ENCODE results near the gene KRT9.

The KRT9 gene

DNA sequence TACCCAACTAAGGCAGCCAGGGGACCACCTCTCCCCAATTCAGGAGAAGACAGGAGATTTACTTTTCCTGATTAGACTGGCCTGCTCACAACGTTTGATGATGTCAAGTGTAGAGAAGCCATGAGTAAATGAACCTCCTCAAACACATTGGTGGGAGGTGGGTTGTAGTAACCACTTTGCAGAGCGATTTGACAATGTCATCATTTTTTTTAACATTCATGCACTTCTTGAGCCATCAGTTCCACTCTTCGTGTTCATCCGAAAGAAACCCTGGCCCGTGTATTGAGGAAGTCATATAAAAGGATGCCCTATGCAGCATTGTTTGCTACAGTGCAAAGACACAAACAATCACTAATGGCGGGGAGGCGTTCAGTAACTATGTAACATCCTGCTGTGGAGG is 38.2 kb downstream of the KRT9 start:
- H3K9ac ChIP-seq (ENCODE audit: low read length) = no peak overlapping the region
- peaks cover 61% of the 10 kb centered on the region for H3K4me1 ChIP-seq (ENCODE audit: control insufficient read depth, insufficient read depth, low read length)
- no peaks in the 10 kb centered on the region for H3K27me3 ChIP-seq (ENCODE audit: control insufficient read depth, insufficient read depth, low read length)
- H3K4me3 ChIP-seq (ENCODE audit: low read depth, low read length) = no peak overlapping the region
- no peak overlapping the region for H3K27ac ChIP-seq (ENCODE audit: low read depth, low read length)
- no peaks in the 10 kb centered on the region for H3K9me3 ChIP-seq (ENCODE audit: control insufficient read depth, insufficient read depth, low read depth, low read length)
- no peaks in the 10 kb centered on the region for H3K36me3 ChIP-seq (ENCODE audit: control insufficient read depth, insufficient read depth, low read length)

- H3K9me3 ChIP-seq (ENCODE audit: control insufficient read depth, insufficient read depth, low read depth, low read length) = no peaks in the 10 kb centered on the region
- no peak overlapping the region for H3K27ac ChIP-seq (ENCODE audit: low read depth, low read length)
- no peak overlapping the region for H3K4me3 ChIP-seq (ENCODE audit: low read depth, low read length)
- H3K27me3 ChIP-seq (ENCODE audit: control insufficient read depth, insufficient read depth, low read length) = no peaks in the 10 kb centered on the region
- H3K36me3 ChIP-seq (ENCODE audit: control insufficient read depth, insufficient read depth, low read length) = no peaks in the 10 kb centered on the region
- peaks cover 59% of the 10 kb centered on the region for H3K4me1 ChIP-seq (ENCODE audit: control insufficient read depth, insufficient read depth, low read length)
- no peak overlapping the region for H3K9ac ChIP-seq (ENCODE audit: low read length)
These were observed 38.8 kb downstream of the KRT9 start for GRCh38 chr17:41532947-41533570.

GRCh38 chr17:41531993-41532392 is 39.9 kb downstream of the KRT9 start:
- Histone ChIP-seq H3K4me1 (ENCODE audit: control insufficient read depth, insufficient read depth, low read length) (peaks cover 50% of the 10 kb centered on the region), H3K36me3 (ENCODE audit: control insufficient read depth, insufficient read depth, low read length) (no peaks in the 10 kb centered on the region), H3K9me3 (ENCODE audit: control insufficient read depth, insufficient read depth, low read depth, low read length) (no peaks in the 10 kb centered on the region), H3K9ac (ENCODE audit: low read length) (no peak overlapping the region), H3K27me3 (ENCODE audit: control insufficient read depth, insufficient read depth, low read length) (no peaks in the 10 kb centered on the region), H3K27ac (ENCODE audit: low read depth, low read length) (no peak overlapping the region), H3K4me3 (ENCODE audit: low read depth, low read length) (no peak overlapping the region)

GRCh38 chr17:41530062-41531048 is 41.5 kb downstream of the KRT9 start:
- Histone ChIP-seq H3K4me1 (ENCODE audit: control insufficient read depth, insufficient read depth, low read length) (peaks cover 39% of the 10 kb centered on the region), H3K36me3 (ENCODE audit: control insufficient read depth, insufficient read depth, low read length) (no peaks in the 10 kb centered on the region; the same call in 1 of the 2 replicates), H3K27ac (ENCODE audit: low read depth, low read length) (peak overlapping the region; percentile 78; the same call in 1 of the 2 replicates), H3K4me3 (ENCODE audit: low read depth, low read length) (no peak overlapping the region; the same call in 1 of the 2 replicates), H3K27me3 (ENCODE audit: control insufficient read depth, insufficient read depth, low read length) (no peaks in the 10 kb centered on the region), H3K9ac (ENCODE audit: low read length) (peak overlapping the region; percentile 77), H3K9me3 (ENCODE audit: control insufficient read depth, insufficient read depth, low read depth, low read length) (no peaks in the 10 kb centered on the region)

DNA sequence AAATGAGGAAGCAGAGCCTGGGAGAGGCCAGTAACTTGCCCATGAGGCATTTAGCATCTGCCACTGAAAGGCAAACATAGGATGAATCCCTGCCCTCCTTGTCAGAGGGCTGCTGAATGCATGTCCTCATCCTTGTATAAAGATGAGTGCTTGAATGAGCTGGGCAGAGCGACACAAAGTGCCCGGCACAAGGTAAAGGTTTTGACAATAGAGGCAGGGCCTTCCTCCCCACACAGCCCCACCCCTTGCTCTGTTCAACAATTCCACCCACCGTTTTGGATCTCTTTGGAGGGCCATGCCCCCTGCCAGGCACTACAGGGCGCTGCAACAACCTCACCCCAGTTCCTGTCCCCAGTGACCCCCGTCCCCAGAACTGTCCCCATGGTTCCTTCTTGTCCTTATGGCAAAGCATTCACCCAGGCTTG is 42.4 kb downstream of the KRT9 start:
- Histone ChIP-seq H3K4me3 (ENCODE audit: low read depth, low read length) (no peak overlapping the region; the same call in 1 of the 2 replicates), H3K36me3 (ENCODE audit: control insufficient read depth, insufficient read depth, low read length) (peaks cover 8% of the 10 kb centered on the region), H3K9me3 (ENCODE audit: control insufficient read depth, insufficient read depth, low read depth, low read length) (no peaks in the 10 kb centered on the region), H3K9ac (ENCODE audit: low read length) (peak overlapping the region; percentile 77), H3K27me3 (ENCODE audit: control insufficient read depth, insufficient read depth, low read length) (no peaks in the 10 kb centered on the region), H3K4me1 (ENCODE audit: control insufficient read depth, insufficient read depth, low read length) (peaks cover 32% of the 10 kb centered on the region), H3K27ac (ENCODE audit: low read depth, low read length) (peak overlapping the region; percentile 78; the same call in 1 of the 2 replicates)

DNA sequence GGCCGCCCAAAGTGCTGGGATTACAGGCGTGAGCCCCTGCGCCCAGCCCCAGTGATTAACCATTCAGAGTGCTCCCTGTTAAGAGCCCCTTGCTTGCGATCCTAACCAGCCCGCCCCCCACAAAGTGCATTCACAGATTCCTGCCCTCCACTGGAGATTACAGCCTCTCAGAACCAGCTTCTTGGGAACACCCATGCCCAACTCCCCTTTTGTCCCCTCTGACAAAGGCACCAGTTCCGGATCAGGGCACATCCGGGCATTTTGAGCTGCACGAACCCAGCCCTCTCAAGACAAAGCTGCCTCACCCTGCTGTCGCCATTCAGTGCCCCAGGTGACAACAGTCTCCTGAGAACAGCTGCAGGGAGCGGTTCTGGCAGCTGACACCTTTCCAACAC is 42.9 kb downstream of the KRT9 start:
- Histone ChIP-seq H3K9ac (ENCODE audit: low read length) (peak overlapping the region; percentile 77), H3K36me3 (ENCODE audit: control insufficient read depth, insufficient read depth, low read length) (peaks cover 14% of the 10 kb centered on the region), H3K4me3 (ENCODE audit: low read depth, low read length) (peak overlapping the region; percentile 12; the same call in 1 of the 2 replicates), H3K27me3 (ENCODE audit: control insufficient read depth, insufficient read depth, low read length) (no peaks in the 10 kb centered on the region), H3K9me3 (ENCODE audit: control insufficient read depth, insufficient read depth, low read depth, low read length) (no peaks in the 10 kb centered on the region), H3K27ac (ENCODE audit: low read depth, low read length) (peak overlapping the region; percentile 64; the same call in 1 of the 2 replicates), H3K4me1 (ENCODE audit: control insufficient read depth, insufficient read depth, low read length) (peaks cover 32% of the 10 kb centered on the region)

GRCh38 chr17:41527063-41528023 is 44.5 kb downstream of the KRT9 start:
- H3K27ac ChIP-seq (ENCODE audit: low read depth, low read length) = peak overlapping the region; percentile 95
- H3K27me3 ChIP-seq (ENCODE audit: control insufficient read depth, insufficient read depth, low read length) = no peaks in the 10 kb centered on the region

GRCh38 chr17:41524261-41524660 is 47.6 kb downstream of the KRT9 start:
- Histone ChIP-seq H3K9me3 (ENCODE audit: control insufficient read depth, insufficient read depth, low read depth, low read length) (no peaks in the 10 kb centered on the region), H3K27ac (ENCODE audit: low read depth, low read length) (no peak overlapping the region)

More at GRCh38 chr17:41527063-41528023, 44.5 kb downstream of the KRT9 start:
- Histone ChIP-seq H3K9ac (ENCODE audit: low read length) (peak overlapping the region; percentile 94), H3K9me3 (ENCODE audit: control insufficient read depth, insufficient read depth, low read depth, low read length) (no peaks in the 10 kb centered on the region), H3K36me3 (ENCODE audit: control insufficient read depth, insufficient read depth, low read length) (peaks cover 28% of the 10 kb centered on the region), H3K4me1 (ENCODE audit: control insufficient read depth, insufficient read depth, low read length) (peaks cover 38% of the 10 kb centered on the region), H3K4me3 (ENCODE audit: low read depth, low read length) (peak overlapping the region; percentile 88)

GRCh38 chr17:41523787-41524186 is 48.1 kb downstream of the KRT9 start:
- Histone ChIP-seq H3K27ac (ENCODE audit: low read depth, low read length) (no peak overlapping the region), H3K9ac (ENCODE audit: low read length) (no peak overlapping the region), H3K4me1 (ENCODE audit: control insufficient read depth, insufficient read depth, low read length) (peaks cover 36% of the 10 kb centered on the region), H3K27me3 (ENCODE audit: control insufficient read depth, insufficient read depth, low read length) (no peaks in the 10 kb centered on the region), H3K9me3 (ENCODE audit: control insufficient read depth, insufficient read depth, low read depth, low read length) (no peaks in the 10 kb centered on the region), H3K36me3 (ENCODE audit: control insufficient read depth, insufficient read depth, low read length) (peaks cover 28% of the 10 kb centered on the region), H3K4me3 (ENCODE audit: low read depth, low read length) (no peak overlapping the region)

More at GRCh38 chr17:41524261-41524660, 47.6 kb downstream of the KRT9 start:
- H3K27me3 ChIP-seq (ENCODE audit: control insufficient read depth, insufficient read depth, low read length) = no peaks in the 10 kb centered on the region
- H3K4me3 ChIP-seq (ENCODE audit: low read depth, low read length) = no peak overlapping the region
- H3K36me3 ChIP-seq (ENCODE audit: control insufficient read depth, insufficient read depth, low read length) = peaks cover 28% of the 10 kb centered on the region
- H3K9ac ChIP-seq (ENCODE audit: low read length) = no peak overlapping the region
- H3K4me1 ChIP-seq (ENCODE audit: control insufficient read depth, insufficient read depth, low read length) = peaks cover 38% of the 10 kb centered on the region

DNA sequence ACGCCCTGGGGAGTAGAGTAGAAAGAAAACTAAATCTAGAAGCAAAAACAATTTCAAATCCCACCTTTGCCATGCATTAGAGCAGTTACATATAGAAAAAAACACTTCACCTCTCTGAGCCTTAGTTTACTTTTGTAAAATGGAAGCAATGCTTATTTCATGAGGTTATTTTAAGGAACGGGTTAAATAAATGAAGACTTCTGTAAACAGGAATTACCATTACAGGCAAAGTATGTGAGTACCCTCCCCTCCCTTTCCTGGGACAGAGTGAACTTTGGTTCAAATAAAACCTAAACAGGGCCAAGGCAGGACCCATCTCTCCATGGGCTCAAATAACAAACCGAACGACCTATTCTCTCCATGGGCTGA is 48.6 kb downstream of the KRT9 start:
- no peak overlapping the region for H3K27ac ChIP-seq (ENCODE audit: low read depth, low read length)
- H3K9ac ChIP-seq (ENCODE audit: low read length) = no peak overlapping the region
- H3K4me3 ChIP-seq (ENCODE audit: low read depth, low read length) = no peak overlapping the region
- H3K27me3 ChIP-seq (ENCODE audit: control insufficient read depth, insufficient read depth, low read length) = no peaks in the 10 kb centered on the region
- H3K9me3 ChIP-seq (ENCODE audit: control insufficient read depth, insufficient read depth, low read depth, low read length) = no peaks in the 10 kb centered on the region
- H3K36me3 ChIP-seq (ENCODE audit: control insufficient read depth, insufficient read depth, low read length) = peaks cover 28% of the 10 kb centered on the region
- H3K4me1 ChIP-seq (ENCODE audit: control insufficient read depth, insufficient read depth, low read length) = peaks cover 33% of the 10 kb centered on the region

Data from HUES6 (cell line).